Measurements from ENCODE around the gene PMEPA1.

DNA sequence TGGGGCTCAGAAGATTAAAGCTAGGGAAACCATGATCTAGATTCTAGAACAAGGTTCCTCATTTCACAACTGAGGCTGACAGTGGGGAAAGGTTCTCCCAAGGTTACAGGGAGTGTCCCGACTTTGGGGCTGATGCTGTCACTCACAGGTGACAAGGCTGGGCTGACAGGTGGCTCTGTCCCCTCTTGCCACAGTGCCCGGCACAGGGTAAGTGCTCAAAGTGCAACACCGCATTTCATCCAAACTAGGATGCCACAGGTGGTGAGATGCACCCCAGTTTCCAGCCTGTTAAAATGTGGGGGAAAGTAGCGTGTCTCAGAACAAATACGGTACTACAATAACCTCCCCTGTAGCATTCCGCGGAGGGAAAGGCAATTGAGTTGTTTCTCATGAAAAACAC lies 97.4 kb downstream of the PMEPA1 start:
- TF ChIP-seq, protein P1, sequence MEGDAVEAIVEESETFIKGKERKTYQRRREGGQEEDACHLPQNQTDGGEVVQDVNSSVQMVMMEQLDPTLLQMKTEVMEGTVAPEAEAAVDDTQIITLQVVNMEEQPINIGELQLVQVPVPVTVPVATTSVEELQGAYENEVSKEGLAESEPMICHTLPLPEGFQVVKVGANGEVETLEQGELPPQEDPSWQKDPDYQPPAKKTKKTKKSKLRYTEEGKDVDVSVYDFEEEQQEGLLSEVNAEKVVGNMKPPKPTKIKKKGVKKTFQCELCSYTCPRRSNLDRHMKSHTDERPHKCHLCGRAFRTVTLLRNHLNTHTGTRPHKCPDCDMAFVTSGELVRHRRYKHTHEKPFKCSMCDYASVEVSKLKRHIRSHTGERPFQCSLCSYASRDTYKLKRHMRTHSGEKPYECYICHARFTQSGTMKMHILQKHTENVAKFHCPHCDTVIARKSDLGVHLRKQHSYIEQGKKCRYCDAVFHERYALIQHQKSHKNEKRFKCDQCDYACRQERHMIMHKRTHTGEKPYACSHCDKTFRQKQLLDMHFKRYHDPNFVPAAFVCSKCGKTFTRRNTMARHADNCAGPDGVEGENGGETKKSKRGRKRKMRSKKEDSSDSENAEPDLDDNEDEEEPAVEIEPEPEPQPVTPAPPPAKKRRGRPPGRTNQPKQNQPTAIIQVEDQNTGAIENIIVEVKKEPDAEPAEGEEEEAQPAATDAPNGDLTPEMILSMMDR (IDR thresholded peaks at IDR 0.05) = no peak
- TF ChIP-seq POLR2A (IDR thresholded peaks at IDR 0.05) = no peak
